ENCODE measurements around the gene SETD3.

Gene SETD3

GRCh38 chr14:99454246-99454645 lies 26.4 kb downstream of the SETD3 start:
- DNase-seq: no peak

- DNase-seq: no peak
Measured at GRCh38 chr14:99452968-99453367, 27.7 kb downstream of the SETD3 start.

- no peak for DNase-seq
Measured at GRCh38 chr14:99451234-99451633, 29.4 kb downstream of the SETD3 start.

- DNase-seq: no peak
Measured at GRCh38 chr14:99450266-99450665, 30.4 kb downstream of the SETD3 start.

- DNase-seq: no peak
Measured at GRCh38 chr14:99447739-99448138, 32.9 kb downstream of the SETD3 start.

GRCh38 chr14:99445931-99446330 lies 34.7 kb downstream of the SETD3 start:
- no peak for DNase-seq

GRCh38 chr14:99441918-99442317 lies 38.7 kb downstream of the SETD3 start:
- no peak for DNase-seq

GRCh38 chr14:99441157-99441870 lies 39.3 kb downstream of the SETD3 start:
- DNase-seq: no peak

- no peak for DNase-seq
Measured at GRCh38 chr14:99440278-99440677, 40.4 kb downstream of the SETD3 start.

GRCh38 chr14:99437706-99438105 lies 43.0 kb downstream of the SETD3 start:
- no peak for DNase-seq

- DNase-seq: no peak
Measured at GRCh38 chr14:99436247-99437180, 44.1 kb downstream of the SETD3 start.

- DNase-seq: no peak
Measured at GRCh38 chr14:99435327-99435726, 45.3 kb downstream of the SETD3 start.

GRCh38 chr14:99432485-99432884 lies 48.2 kb downstream of the SETD3 start:
- no peak for DNase-seq

- no peak for DNase-seq
Measured at GRCh38 chr14:99431986-99432385, 48.7 kb downstream of the SETD3 start.

GRCh38 chr14:99430491-99430890 lies 50.2 kb downstream of the SETD3 start:
- no peak for DNase-seq

- no peak for DNase-seq
Measured at GRCh38 chr14:99427632-99428300, 52.9 kb downstream of the SETD3 start.

- DNase-seq: no peak
Measured at GRCh38 chr14:99426813-99427346, 53.8 kb downstream of the SETD3 start.

- no peak for DNase-seq
Measured at GRCh38 chr14:99426265-99426664, 54.4 kb downstream of the SETD3 start.

- DNase-seq: no peak
Measured at GRCh38 chr14:99425272-99425681, 55.4 kb downstream of the SETD3 start.

- no peak for DNase-seq
Measured at GRCh38 chr14:99424306-99424877, 56.3 kb downstream of the SETD3 start.

GRCh38 chr14:99423434-99423833 lies 57.2 kb downstream of the SETD3 start:
- no peak for DNase-seq

- no peak for DNase-seq
Measured at GRCh38 chr14:99422228-99423010, 58.2 kb downstream of the SETD3 start.
